ENCODE data around the gene GLYATL1B.
"Not testable (repeated sequence)": the region's sequence is repeated elsewhere in the genome, so short reads cannot be mapped to it uniquely, and the experiment has no call there.

- TF ChIP-seq POLR2AphosphoS5, POLR2A (IDR thresholded peaks at IDR 0.05): not testable (repeated sequence)
- TF ChIP-seq, protein P1, sequence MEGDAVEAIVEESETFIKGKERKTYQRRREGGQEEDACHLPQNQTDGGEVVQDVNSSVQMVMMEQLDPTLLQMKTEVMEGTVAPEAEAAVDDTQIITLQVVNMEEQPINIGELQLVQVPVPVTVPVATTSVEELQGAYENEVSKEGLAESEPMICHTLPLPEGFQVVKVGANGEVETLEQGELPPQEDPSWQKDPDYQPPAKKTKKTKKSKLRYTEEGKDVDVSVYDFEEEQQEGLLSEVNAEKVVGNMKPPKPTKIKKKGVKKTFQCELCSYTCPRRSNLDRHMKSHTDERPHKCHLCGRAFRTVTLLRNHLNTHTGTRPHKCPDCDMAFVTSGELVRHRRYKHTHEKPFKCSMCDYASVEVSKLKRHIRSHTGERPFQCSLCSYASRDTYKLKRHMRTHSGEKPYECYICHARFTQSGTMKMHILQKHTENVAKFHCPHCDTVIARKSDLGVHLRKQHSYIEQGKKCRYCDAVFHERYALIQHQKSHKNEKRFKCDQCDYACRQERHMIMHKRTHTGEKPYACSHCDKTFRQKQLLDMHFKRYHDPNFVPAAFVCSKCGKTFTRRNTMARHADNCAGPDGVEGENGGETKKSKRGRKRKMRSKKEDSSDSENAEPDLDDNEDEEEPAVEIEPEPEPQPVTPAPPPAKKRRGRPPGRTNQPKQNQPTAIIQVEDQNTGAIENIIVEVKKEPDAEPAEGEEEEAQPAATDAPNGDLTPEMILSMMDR (IDR thresholded peaks at IDR 0.05 in 8 of 11, conservative IDR thresholded peaks at IDR 0.05 in 3 of 11) = not testable (repeated sequence)
Observed at GRCh38 chr11:59136551-59136950, 50.4 kb downstream of the GLYATL1B start.
